Fibroblast of skin of abdomen (primary cell): Measurements from ENCODE around the gene FOXO3.
"Not testable (repeated sequence)": the region's sequence is repeated elsewhere in the genome, so short reads cannot be mapped to it uniquely, and the experiment has no call there.

Experiments
- DNase-seq: peaks from one replicate; pipeline ENCODE4 v3.0.0-alpha.2; 2013

FOXO3 gene

GRCh38 chr6:108663494-108664064 lies 102.9 kb downstream of the FOXO3 start:
- not testable (repeated sequence) for DNase-seq

DNA sequence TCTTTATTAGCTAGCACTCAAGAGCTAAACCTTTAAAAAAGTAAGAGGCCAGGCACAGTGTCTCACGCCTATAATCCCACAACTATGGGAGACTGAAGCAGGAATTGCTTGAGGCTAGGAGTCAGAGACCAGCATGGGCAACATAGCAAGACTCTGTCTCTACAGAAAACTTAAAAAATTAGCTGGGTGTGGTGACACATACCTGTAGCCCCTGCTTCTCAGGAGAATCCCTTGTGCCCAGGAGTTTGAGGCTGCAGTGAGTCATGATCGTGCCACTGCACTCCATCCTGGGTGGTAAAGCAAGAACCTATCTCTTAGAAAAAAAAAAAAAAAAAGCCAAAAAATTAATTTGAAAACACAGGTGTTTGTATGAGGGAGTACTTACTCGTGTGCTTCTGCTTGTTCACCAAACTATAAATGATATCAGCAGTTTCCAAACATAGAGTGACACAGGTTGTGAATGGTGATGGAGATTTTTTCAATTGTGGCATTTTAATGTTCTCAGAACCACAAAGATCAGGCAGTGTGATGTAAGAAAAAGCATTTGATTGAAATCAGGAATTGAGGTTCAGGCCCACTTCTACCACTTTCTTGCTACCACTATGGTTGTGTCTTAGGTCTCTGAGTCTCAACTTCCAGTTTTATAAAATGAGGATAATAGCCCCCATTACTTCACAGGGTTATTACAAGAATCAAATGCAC lies 104.9 kb downstream of the FOXO3 start:
- no peak for DNase-seq

GRCh38 chr6:108666656-108667260 lies 106.0 kb downstream of the FOXO3 start:
- no peak for DNase-seq

DNA sequence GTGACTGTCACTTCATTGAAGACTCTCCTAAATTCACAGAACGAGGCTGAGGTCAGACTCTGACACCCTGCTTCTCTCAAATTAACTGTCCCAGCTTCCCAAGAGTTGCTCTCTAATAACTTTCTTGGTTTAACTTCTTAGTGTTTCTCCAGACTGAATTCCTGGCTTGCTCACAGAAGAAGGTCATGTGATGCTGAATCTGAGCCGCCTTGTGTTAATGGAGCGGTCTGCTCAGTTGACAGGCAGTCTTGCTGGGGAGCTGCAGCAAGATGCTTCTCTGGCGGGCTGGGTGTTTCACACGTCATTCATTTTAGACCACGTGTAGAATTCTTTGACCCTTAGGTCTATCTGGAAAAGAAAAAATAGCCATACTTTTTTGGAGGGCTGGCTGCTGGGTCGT lies 107.3 kb downstream of the FOXO3 start:
- peak; percentile 74 for DNase-seq

- DNase-seq, result no peak
Measured at GRCh38 chr6:108669673-108670072, 109.0 kb downstream of the FOXO3 start.

- no peak for DNase-seq
Measured at GRCh38 chr6:108671175-108671574, 110.5 kb downstream of the FOXO3 start.

- DNase-seq, result no peak
Measured at GRCh38 chr6:108671790-108672189, 111.1 kb downstream of the FOXO3 start.

DNA sequence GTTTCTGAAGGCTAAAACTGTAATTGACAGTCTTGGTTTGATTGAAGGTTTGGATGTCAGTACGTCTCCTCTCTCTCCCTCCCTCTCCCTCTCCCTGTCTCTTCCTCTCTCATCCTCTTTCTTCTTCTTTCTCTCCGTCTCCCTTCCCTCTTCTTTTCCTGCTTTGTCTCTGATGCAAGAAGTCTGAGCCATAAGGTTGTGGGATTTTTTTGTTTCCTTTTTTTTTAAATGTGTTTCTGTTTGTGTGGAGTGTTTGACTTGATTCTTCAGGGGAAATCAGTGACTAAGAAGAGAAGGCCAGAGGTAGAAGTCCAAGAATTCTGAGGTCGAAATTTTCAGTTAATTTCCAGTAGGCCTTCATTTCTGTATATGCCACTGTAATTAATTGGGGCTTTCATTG lies 111.9 kb downstream of the FOXO3 start:
- DNase-seq, result no peak

DNA sequence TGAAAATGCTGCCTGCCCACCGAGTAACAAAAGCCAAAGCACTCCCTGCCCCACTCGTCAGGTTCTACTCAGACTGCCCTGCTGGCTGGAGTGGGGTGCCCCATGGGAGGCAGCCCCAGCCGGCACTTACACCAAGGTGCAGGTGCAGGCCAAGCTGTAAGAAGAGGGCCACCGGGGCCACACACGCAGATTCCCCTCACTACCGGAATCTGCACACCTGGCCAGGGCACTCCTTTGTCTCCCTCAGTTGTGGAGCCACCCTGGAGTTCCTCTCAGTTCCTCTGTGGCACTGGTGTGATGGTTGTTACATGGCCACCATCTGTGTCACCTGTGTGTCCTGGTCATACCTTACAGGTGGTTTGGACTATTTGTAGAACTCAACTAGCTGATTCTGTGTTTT lies 112.4 kb downstream of the FOXO3 start:
- DNase-seq, result no peak

- no peak for DNase-seq
Measured at GRCh38 chr6:108673602-108674001, 112.9 kb downstream of the FOXO3 start.

DNA sequence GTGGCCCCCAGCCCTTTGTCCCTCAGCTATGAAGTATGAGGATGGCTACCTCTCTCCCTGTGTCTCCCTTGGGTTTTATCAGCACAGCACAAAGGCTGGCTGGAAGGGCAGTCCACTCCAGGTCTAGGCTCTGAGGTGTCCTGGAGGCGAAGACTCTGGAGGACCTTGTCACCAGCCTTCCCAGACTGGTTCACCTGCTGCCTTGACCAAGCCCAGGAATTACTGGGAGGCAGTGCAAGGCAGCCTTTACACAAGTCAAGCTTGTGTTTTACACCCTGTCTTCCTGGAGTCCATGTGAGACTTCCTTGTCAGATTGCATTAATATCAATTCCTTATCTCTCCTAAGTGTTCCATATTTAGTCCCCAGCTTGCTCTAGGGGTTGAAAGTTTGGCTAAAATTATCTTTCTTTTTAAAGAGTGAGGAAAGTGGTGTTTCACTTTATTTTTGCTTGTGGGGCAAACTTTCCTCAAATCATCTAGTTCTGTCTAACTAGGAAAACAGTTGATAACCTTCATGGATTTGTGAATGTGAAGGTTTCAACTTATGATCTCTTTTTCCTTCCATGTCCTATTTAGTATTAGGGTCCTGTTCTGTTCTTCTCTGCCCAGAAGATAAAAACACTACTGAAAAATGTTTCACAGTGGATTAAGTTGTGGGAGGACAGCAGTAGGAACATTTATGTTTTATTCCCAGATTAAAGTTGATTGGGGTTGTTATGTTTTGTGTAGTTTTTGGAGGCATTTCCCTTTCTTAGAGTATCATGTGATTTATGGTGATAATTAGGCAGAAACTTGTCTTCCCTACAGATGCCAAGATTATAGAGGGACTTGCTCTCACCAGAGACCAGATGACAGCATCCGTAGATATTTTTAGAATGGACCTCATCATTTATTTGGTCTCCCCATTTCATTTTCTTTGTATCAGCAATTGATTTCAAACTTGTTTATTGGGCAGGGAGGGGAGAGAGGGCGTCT lies 114.8 kb downstream of the FOXO3 start:
- no peak for DNase-seq

- DNase-seq, result no peak
Measured at GRCh38 chr6:108676555-108676954, 115.8 kb downstream of the FOXO3 start.

- DNase-seq, result peak; percentile 51
Measured at GRCh38 chr6:108677357-108677756, 116.6 kb downstream of the FOXO3 start.

GRCh38 chr6:108677894-108678293 lies 117.2 kb downstream of the FOXO3 start:
- DNase-seq, result no peak

- not testable (repeated sequence) for DNase-seq
Measured at GRCh38 chr6:108680314-108680713, 119.6 kb downstream of the FOXO3 start.

GRCh38 chr6:108681721-108682120 lies 121.0 kb downstream of the FOXO3 start:
- peak; percentile 28 for DNase-seq

DNA sequence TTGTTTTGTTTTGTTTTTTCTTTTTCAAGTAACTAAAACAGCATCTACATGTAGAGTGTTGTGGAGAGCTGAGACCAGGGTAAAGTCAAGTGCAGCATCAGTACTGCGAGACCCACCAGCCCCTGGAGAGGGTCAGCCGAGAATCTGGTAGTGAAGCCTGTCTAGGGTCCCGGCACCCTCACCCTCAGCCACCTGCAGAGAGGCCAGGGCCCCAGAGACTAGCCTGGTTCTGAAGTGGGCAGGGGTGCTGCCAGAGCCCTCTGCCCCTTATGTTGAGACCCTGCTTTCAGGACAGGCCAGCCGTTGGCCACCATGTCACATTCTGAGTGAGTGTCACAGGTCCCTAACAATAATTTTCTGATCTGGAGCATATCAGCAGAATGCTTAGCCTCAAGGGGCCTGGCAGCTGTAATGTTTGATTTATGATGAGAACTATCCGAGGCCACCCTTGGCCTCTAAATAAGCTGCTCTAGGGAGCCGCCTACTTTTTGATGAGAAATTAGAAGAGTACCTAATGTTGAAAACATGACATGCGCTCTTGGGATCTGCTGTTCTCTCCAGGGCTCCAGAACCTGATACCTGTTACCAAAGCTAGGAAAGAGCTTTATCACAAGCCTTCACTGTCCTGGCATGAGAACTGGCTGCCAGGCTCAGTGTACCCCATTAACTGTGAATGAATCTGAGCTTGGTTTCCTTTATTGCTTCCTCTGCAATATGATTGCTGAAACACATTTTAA lies 121.8 kb downstream of the FOXO3 start:
- DNase-seq, result not testable (repeated sequence)

DNA sequence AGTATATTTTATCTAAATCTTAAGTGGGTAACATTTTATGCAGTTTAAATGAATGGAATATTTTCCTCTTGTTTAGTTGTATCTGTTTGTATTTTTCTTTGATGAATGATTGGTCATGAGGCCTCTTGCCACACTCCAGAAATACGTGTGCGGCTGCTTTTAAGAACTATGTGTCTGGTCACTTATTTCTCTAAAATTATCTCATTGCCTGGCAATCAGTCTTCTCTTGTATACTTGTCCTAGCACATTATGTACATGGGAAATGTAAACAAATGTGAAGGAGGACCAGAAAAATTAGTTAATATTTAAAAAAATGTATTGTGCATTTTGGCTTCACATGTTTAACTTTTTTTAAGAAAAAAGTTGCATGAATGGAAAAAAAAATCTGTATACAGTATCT lies 123.3 kb downstream of the FOXO3 start:
- not testable (repeated sequence) for DNase-seq

- peak; percentile 76 for DNase-seq
Measured at GRCh38 chr6:108684771-108685329, 124.1 kb downstream of the FOXO3 start.

GRCh38 chr6:108685970-108686369 lies 125.3 kb downstream of the FOXO3 start:
- no peak for DNase-seq

GRCh38 chr6:108686896-108687295 lies 126.2 kb downstream of the FOXO3 start:
- DNase-seq, result no peak

DNA sequence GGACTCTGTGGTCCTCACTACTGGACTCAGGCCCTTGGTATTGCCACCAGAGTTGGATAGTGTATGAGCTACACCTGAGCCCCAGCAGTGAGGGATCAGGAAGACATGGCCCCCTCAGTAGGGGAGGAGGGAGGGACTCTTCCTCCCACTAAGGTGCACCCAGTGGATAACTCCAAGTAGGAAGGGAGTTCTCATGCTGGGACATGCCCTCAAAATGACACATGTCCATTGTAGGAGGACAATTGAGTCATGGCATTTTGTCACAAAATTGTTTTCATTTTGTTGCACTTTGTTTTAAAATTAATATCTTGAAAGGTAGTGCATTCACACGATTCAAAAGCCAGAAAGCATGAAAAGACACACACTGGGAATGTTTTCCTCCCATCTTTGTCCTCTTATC lies 127.2 kb downstream of the FOXO3 start:
- DNase-seq, result no peak
